K562 (cell line): Measurements from ENCODE around the gene BAD. TPM values are rescaled to one million over a fixed set of nuclear protein-coding genes. Genes with fewer than 3 reads are reported as not detected.

Experiments
- CBFA2T3 ChIP-seq: fragments of 450-650 bp; IDR thresholded peaks from 2 replicates; pipeline ENCODE4 v1.6.1; 2017
- CBFB ChIP-seq: sonication (generic); formaldehyde crosslinking; IDR thresholded peaks from 2 replicates; pipeline ENCODE4 v1.4.0; 2020; ENCODE audit warnings: mild to moderate bottlenecking, missing genetic modification reagents
- ELF2 ChIP-seq: fragments of 250-450 bp; sonication (Bioruptor Pico); IDR thresholded peaks from 2 replicates; pipeline ENCODE4 v1.5.0; 2021; ENCODE audit warnings: mild to moderate bottlenecking
- EP400 ChIP-seq: fragments of 450-650 bp; IDR thresholded peaks from 2 replicates; pipeline ENCODE4 v1.6.1; 2017; ENCODE audit warnings: antibody characterized with exemption, mild to moderate bottlenecking, moderate library complexity
- GABPB2 ChIP-seq: fragments of 250-450 bp; sonication (Bioruptor Pico); conservative IDR thresholded peaks from 2 replicates; pipeline ENCODE4 v1.5.1; 2021; ENCODE audit warnings: mild to moderate bottlenecking
- HDAC1 ChIP-seq, 2 experiments: fragments of 450-650 bp; IDR thresholded peaks; 2 replicates each; pipeline ENCODE4 v1.6.1; 2016 to 2017; ENCODE audit warnings: inconsistent platforms in 1 of 2, mild to moderate bottlenecking in 1 of 2, moderate library complexity in 1 of 2
- HDAC3 ChIP-seq: fragments of 450-650 bp; IDR thresholded peaks from 2 replicates; pipeline ENCODE4 v1.6.1; 2018; ENCODE audit warnings: borderline replicate concordance, mild to moderate bottlenecking, moderate library complexity; ENCODE audit not compliant: partially characterized antibody
- MTA3 ChIP-seq: fragments of 450-650 bp; formaldehyde crosslinking; IDR thresholded peaks from 2 replicates; pipeline ENCODE4 v1.6.1; 2017; ENCODE audit warnings: mild to moderate bottlenecking, borderline replicate concordance
- MYC ChIP-seq, 2 experiments: fragments of 250-450 bp in 1 of 2; sonication (Bioruptor Pico) in 1 of 2; IDR thresholded peaks; 2 replicates each; pipeline versions ENCODE4 v1.5.1 to v1.6.1; 2012 to 2021; ENCODE audit warnings: low read depth in 2 of 2, borderline replicate concordance in 1 of 2, improper control_type of control experiment in 1 of 2, low read length in 1 of 2, mild to moderate bottlenecking in 1 of 2, moderate library complexity in 1 of 2
- NFE2L1 ChIP-seq: fragments of 450-650 bp; IDR thresholded peaks from 2 replicates; pipeline ENCODE4 v1.6.1; 2016; ENCODE audit warnings: missing genetic modification characterization, low read depth, mild to moderate bottlenecking, missing compliant biosample characterization, moderate library complexity, borderline replicate concordance
- NR3C1 ChIP-seq: sonication (generic); formaldehyde crosslinking; IDR thresholded peaks from 2 replicates; pipeline ENCODE4 v1.8.1; 2022; ENCODE audit warnings: missing genetic modification reagents
- SIRT6 ChIP-seq: IDR thresholded peaks from one replicate; pipeline ENCODE4 v1.6.1; 2012; ENCODE audit warnings: low read depth, mild to moderate bottlenecking, control low read depth, inconsistent platforms, low read length, moderate library complexity
- TOE1 ChIP-seq, 2 experiments: fragments of 450-650 bp in 1 of 2; sonication (generic) in 1 of 2; formaldehyde crosslinking in 1 of 2; IDR thresholded peaks; 2 replicates each; pipeline versions ENCODE4 v1.7.1 to v1.8.0; 2016 to 2022; ENCODE audit warnings: borderline replicate concordance in 2 of 2, mild to moderate bottlenecking in 2 of 2, antibody characterized with exemption in 1 of 2, inconsistent platforms in 1 of 2, low read depth in 1 of 2, missing genetic modification reagents in 1 of 2, moderate library complexity in 1 of 2
- ZNF780A ChIP-seq: fragments of 250-450 bp; sonication (Bioruptor Pico); IDR thresholded peaks from 2 replicates; pipeline ENCODE4 v1.5.0; 2021; ENCODE audit warnings: mild to moderate bottlenecking
- polyA plus RNA-seq, 8 experiments: library from polyadenylated mRNA; depleted of rRNA in 4 of 8; stranded (reverse) in 5 of 8; unstranded in 3 of 8; fragments of >200 nt; fragmentation: Nextera tagmentation in 2 of 8; fragmentation: Illumina TruSeq in 1 of 8; extraction: Ambion mirVana in 2 of 8; extraction: Trizol in 1 of 8; gene quantifications; 2 replicates each; pipeline versions ENCODE4 v1.2.1 to v1.2.3, GENCODE V29; 2011 to 2014; ENCODE audit warnings: inconsistent platforms in 1 of 8, missing spikeins in 1 of 8
- total RNA-seq, 7 experiments: library from RNA; depleted of rRNA in 6 of 7; stranded (reverse); fragments of >200 nt in 6 of 7; fragmentation: Illumina TruSeq in 2 of 7; extraction: Trizol in 2 of 7; gene quantifications; 2 replicates each; pipeline versions ENCODE4 v1.2.1 to v1.2.3, GENCODE V29; 2011 to 2021; ENCODE audit warnings: low replicate concordance in 1 of 7
- TF ChIP-seq, protein P1 (sequence below), 2 experiments: IDR thresholded peaks; 2 replicates each; pipeline ENCODE4 v1.6.1; 2011; ENCODE audit warnings: borderline replicate concordance in 1 of 2, control low read depth in 1 of 2, low read depth in 1 of 2, low read length in 1 of 2, mild to moderate bottlenecking in 1 of 2, mixed read lengths in 1 of 2, moderate library complexity in 1 of 2; ENCODE audit not compliant: insufficient read depth in 1 of 2, insufficient read length in 1 of 2, poor library complexity in 1 of 2, severe bottlenecking in 1 of 2; ENCODE audit errors: extremely low read depth in 1 of 2
- TF ChIP-seq, protein P2 (sequence below): fragments of 200-800 bp; sonication (Bioruptor generic); IDR thresholded peaks from 2 replicates; pipeline ENCODE4 v1.6.1; 2017; ENCODE audit warnings: missing genetic modification characterization, missing compliant biosample characterization
- TF ChIP-seq, protein P3 (sequence below): fragments of 200-400 bp; formaldehyde crosslinking; IDR thresholded peaks from 2 replicates; pipeline ENCODE4 v1.6.1; 2017; ENCODE audit warnings: mild to moderate bottlenecking, low read depth, low read length, moderate library complexity
- TF ChIP-seq, protein P4 (sequence below), 3 experiments: IDR thresholded peaks in 2 of 3; conservative IDR thresholded peaks in 1 of 3; 2 replicates each; pipeline ENCODE4 v1.5.1; 2011 to 2012; ENCODE audit warnings: low read length in 3 of 3, mild to moderate bottlenecking in 3 of 3, control low read depth in 2 of 3, improper control_type of control experiment in 1 of 3, inconsistent platforms in 1 of 3, low read depth in 1 of 3, mixed read lengths in 1 of 3, moderate library complexity in 1 of 3; ENCODE audit not compliant: insufficient read depth in 2 of 3

Gene BAD
- total and polyA plus RNA-seq, 9 of the 15 experiments (the other 6 are each of a cell fraction or from before 2014, with no cell fraction given): 0.61 to 45.6 (median 11.8) TPM

DNA sequence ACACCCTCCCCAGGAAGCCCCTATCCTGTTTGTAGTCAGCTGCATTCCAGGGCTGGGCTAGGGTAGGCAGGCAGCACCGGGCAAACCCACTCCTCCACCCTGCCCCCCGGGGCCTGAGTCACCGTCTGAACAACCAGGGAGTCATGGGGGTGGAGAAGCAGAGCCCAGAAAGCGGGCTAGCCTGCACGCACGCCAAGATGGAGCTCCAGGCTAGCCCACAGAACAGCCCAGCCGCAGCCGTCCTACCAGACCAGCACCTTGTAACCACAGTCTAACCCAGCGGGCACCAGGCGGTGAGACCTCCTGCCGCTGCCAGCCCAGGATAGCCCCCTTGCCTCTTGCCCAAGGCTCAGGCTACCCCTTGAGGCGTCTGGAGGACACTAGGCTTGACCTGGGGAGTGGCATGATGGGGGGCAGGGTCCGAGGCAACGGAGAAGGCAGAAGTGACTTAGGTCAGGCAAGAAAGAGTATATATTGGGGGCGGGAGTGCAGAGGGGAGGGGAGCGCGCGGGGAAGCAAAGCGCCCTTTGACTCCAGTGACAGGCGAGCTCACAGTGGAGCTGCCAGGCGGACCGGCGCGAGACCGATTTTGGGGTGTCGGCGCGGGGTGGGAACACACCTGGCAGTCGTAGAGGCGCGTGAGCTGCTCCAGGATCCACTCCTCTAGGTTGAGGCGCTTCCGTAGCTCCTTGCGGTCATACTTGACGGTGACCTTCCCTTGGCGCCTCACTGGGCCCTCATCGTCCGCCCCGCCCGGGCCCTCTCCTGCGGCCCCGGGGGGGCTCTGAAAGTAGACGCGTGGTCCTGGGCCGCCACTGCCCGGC is 38.5 kb downstream of the BAD start (continued):
- TF ChIP-seq, protein P1, sequence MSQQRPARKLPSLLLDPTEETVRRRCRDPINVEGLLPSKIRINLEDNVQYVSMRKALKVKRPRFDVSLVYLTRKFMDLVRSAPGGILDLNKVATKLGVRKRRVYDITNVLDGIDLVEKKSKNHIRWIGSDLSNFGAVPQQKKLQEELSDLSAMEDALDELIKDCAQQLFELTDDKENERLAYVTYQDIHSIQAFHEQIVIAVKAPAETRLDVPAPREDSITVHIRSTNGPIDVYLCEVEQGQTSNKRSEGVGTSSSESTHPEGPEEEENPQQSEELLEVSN (IDR thresholded peaks at IDR 0.05; ENCODE audit: borderline replicate concordance in 1 of 2, extremely low read depth in 1 of 2, insufficient read depth in 1 of 2, insufficient read length in 1 of 2, low read depth in 1 of 2, low read length in 1 of 2, poor library complexity in 1 of 2, severe bottlenecking in 1 of 2): no peak
- TF ChIP-seq EP400 (peak; percentile 87), CBFB (peak; percentile 92), HDAC3 (no peak), NR3C1 (no peak), ZNF780A (CRISPR knock-in tag) (no peak), SIRT6 (no peak), NFE2L1 (no peak), GABPB2 (no peak), HDAC1 (IDR thresholded peaks at IDR 0.05) (peak in 1 of 2 experiments; percentile 72; a peak in 2 of 4 replicates), MTA3 (peak; percentile 71; the same call in 1 of the 2 replicates), ELF2 (CRISPR knock-in tag) (no peak), CBFA2T3 (no peak; the same call in 1 of the 2 replicates), MYC (IDR thresholded peaks at IDR 0.05; ENCODE audit: low read depth, low read length) (peak; percentile 17; the same call in 1 of the 2 replicates), MYC (CRISPR knock-in tag; IDR thresholded peaks at IDR 0.05; ENCODE audit: borderline replicate concordance, low read depth) (peak; percentile 18; the same call in 1 of the 2 replicates), TOE1 (IDR thresholded peaks at IDR 0.05; ENCODE audit: borderline replicate concordance) (peak; percentile 60; the same call in 1 of the 2 replicates), TOE1 (CRISPR knock-in tag; IDR thresholded peaks at IDR 0.05; ENCODE audit: borderline replicate concordance, low read depth) (no peak)
- TF ChIP-seq, protein P2, sequence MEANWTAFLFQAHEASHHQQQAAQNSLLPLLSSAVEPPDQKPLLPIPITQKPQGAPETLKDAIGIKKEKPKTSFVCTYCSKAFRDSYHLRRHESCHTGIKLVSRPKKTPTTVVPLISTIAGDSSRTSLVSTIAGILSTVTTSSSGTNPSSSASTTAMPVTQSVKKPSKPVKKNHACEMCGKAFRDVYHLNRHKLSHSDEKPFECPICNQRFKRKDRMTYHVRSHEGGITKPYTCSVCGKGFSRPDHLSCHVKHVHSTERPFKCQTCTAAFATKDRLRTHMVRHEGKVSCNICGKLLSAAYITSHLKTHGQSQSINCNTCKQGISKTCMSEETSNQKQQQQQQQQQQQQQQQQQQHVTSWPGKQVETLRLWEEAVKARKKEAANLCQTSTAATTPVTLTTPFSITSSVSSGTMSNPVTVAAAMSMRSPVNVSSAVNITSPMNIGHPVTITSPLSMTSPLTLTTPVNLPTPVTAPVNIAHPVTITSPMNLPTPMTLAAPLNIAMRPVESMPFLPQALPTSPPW (CRISPR knock-in tag): peak; percentile 38; the same call in 1 of the 2 replicates
- TF ChIP-seq, protein P3, sequence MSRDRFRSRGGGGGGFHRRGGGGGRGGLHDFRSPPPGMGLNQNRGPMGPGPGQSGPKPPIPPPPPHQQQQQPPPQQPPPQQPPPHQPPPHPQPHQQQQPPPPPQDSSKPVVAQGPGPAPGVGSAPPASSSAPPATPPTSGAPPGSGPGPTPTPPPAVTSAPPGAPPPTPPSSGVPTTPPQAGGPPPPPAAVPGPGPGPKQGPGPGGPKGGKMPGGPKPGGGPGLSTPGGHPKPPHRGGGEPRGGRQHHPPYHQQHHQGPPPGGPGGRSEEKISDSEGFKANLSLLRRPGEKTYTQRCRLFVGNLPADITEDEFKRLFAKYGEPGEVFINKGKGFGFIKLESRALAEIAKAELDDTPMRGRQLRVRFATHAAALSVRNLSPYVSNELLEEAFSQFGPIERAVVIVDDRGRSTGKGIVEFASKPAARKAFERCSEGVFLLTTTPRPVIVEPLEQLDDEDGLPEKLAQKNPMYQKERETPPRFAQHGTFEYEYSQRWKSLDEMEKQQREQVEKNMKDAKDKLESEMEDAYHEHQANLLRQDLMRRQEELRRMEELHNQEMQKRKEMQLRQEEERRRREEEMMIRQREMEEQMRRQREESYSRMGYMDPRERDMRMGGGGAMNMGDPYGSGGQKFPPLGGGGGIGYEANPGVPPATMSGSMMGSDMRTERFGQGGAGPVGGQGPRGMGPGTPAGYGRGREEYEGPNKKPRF: no peak
- TF ChIP-seq, protein P4, sequence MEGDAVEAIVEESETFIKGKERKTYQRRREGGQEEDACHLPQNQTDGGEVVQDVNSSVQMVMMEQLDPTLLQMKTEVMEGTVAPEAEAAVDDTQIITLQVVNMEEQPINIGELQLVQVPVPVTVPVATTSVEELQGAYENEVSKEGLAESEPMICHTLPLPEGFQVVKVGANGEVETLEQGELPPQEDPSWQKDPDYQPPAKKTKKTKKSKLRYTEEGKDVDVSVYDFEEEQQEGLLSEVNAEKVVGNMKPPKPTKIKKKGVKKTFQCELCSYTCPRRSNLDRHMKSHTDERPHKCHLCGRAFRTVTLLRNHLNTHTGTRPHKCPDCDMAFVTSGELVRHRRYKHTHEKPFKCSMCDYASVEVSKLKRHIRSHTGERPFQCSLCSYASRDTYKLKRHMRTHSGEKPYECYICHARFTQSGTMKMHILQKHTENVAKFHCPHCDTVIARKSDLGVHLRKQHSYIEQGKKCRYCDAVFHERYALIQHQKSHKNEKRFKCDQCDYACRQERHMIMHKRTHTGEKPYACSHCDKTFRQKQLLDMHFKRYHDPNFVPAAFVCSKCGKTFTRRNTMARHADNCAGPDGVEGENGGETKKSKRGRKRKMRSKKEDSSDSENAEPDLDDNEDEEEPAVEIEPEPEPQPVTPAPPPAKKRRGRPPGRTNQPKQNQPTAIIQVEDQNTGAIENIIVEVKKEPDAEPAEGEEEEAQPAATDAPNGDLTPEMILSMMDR (IDR thresholded peaks at IDR 0.05 in 2 of 3, conservative IDR thresholded peaks at IDR 0.05 in 1 of 3; ENCODE audit: insufficient read depth in 2 of 3, low read depth in 1 of 3, low read length in 3 of 3): no peak
